K562 (cell line): Measurements from ENCODE around the gene GATA5. TPM values are rescaled to one million over a fixed set of nuclear protein-coding genes. Genes with fewer than 3 reads are reported as not detected.

Source experiments
- CEBPG ChIP-seq, 3 experiments: fragments of 200-800 bp in 1 of 3; sonication (Bioruptor generic) in 1 of 3; sonication (generic) in 1 of 3; formaldehyde crosslinking in 1 of 3; IDR thresholded peaks in 2 of 3; conservative IDR thresholded peaks in 1 of 3; 2 replicates each; pipeline versions ENCODE4 v1.6.1 to v1.8.0; 2016 to 2022; ENCODE audit warnings: missing compliant biosample characterization in 2 of 3, missing genetic modification characterization in 2 of 3, mild to moderate bottlenecking in 1 of 3, missing genetic modification reagents in 1 of 3
- HDAC2 ChIP-seq: fragments of 450-650 bp; IDR thresholded peaks from 2 replicates; pipeline ENCODE4 v1.6.1; 2016; ENCODE audit warnings: mild to moderate bottlenecking
- ZNF140 ChIP-seq: fragments of 250-450 bp; sonication (Bioruptor Pico); IDR thresholded peaks from 2 replicates; pipeline ENCODE4 v1.8.0; 2021; ENCODE audit warnings: moderate library complexity, mild to moderate bottlenecking, inconsistent platforms
- ZNF431 ChIP-seq: sonication (generic); formaldehyde crosslinking; IDR thresholded peaks from 2 replicates; pipeline ENCODE4 v1.8.0; 2022; ENCODE audit warnings: mild to moderate bottlenecking, missing genetic modification reagents
- polyA plus RNA-seq, 8 experiments: library from polyadenylated mRNA; depleted of rRNA in 4 of 8; stranded (reverse) in 5 of 8; unstranded in 3 of 8; fragments of >200 nt; fragmentation: Nextera tagmentation in 2 of 8; fragmentation: Illumina TruSeq in 1 of 8; extraction: Ambion mirVana in 2 of 8; extraction: Trizol in 1 of 8; gene quantifications; 2 replicates each; pipeline versions ENCODE4 v1.2.1 to v1.2.3, GENCODE V29; 2011 to 2014; ENCODE audit warnings: inconsistent platforms in 1 of 8, missing spikeins in 1 of 8
- total RNA-seq, 7 experiments: library from RNA; depleted of rRNA in 6 of 7; stranded (reverse); fragments of >200 nt in 6 of 7; fragmentation: Illumina TruSeq in 2 of 7; extraction: Trizol in 2 of 7; gene quantifications; 2 replicates each; pipeline versions ENCODE4 v1.2.1 to v1.2.3, GENCODE V29; 2011 to 2021; ENCODE audit warnings: low replicate concordance in 1 of 7
- TF ChIP-seq, protein P1 (sequence below): sonication (generic); formaldehyde crosslinking; IDR thresholded peaks from 2 replicates; pipeline ENCODE4 v1.8.0; 2023; ENCODE audit warnings: missing genetic modification reagents, mild to moderate bottlenecking, borderline replicate concordance
- TF ChIP-seq, protein P2 (sequence below): fragments of 450-650 bp; IDR thresholded peaks from 2 replicates; pipeline ENCODE4 v1.6.1; 2016; ENCODE audit warnings: mild to moderate bottlenecking, moderate library complexity
- TF ChIP-seq, protein P3 (sequence below): fragments of 450-650 bp; IDR thresholded peaks from 2 replicates; pipeline ENCODE4 v1.6.1; 2016; ENCODE audit warnings: antibody characterized with exemption

GATA5 gene
- total and polyA plus RNA-seq, 9 of the 15 experiments (the other 6 are each of a cell fraction or from before 2014, with no cell fraction given): 0.09 to 0.57 (median 0.20) TPM; not detected in 3

DNA sequence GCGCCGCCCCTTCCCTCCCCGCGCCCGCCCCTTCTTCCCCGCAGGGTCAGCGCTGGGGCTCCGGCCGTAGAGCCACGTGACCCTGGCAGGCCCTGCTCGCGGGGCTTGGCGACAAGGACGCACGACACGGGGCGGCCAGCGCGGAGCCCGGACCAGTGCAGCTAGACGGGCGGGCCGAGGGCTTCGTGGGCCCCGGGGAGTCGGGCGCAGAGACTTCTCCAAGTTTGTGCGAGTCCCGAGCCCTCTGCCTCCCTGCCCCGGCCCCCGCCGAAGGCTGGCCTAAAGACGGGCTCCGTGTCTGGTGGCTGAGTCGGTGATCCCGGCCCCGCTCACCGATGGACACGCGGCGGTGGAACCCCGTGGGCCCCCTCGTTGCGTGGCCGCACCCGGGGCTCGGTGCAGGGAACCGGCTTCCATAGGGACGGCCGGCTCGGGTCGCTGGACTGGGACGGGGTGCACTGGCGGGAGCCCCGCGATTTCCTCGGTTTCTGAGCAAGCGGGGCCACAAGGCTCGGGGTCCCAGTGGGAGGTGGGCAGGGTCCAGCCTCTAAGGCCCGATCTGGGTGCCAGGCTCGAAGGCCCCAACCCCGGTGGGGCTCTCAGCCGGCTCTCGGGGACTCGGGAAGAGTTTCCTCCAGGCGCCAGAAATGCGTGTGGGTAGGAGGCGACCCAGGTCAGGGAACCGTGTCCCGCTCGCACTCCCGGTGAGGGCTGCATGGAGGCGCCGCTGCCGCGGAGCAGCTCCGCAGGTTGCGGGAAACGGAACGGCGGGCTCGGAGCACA is 452 bp upstream of the GATA5 start (continued):
- TF ChIP-seq CEBPG (CRISPR knock-in tag; IDR thresholded peaks at IDR 0.05) (0 out of 2 replicates have a peak, but pooled peaks have one; percentile 30), CEBPG (tag; conservative IDR thresholded peaks at IDR 0.05 in 1 of 2, IDR thresholded peaks at IDR 0.05 in 1 of 2) (no peak), HDAC2 (no peak), ZNF140 (no peak), ZNF431 (CRISPR knock-in tag) (peak; percentile 92)
- TF ChIP-seq, protein P1, sequence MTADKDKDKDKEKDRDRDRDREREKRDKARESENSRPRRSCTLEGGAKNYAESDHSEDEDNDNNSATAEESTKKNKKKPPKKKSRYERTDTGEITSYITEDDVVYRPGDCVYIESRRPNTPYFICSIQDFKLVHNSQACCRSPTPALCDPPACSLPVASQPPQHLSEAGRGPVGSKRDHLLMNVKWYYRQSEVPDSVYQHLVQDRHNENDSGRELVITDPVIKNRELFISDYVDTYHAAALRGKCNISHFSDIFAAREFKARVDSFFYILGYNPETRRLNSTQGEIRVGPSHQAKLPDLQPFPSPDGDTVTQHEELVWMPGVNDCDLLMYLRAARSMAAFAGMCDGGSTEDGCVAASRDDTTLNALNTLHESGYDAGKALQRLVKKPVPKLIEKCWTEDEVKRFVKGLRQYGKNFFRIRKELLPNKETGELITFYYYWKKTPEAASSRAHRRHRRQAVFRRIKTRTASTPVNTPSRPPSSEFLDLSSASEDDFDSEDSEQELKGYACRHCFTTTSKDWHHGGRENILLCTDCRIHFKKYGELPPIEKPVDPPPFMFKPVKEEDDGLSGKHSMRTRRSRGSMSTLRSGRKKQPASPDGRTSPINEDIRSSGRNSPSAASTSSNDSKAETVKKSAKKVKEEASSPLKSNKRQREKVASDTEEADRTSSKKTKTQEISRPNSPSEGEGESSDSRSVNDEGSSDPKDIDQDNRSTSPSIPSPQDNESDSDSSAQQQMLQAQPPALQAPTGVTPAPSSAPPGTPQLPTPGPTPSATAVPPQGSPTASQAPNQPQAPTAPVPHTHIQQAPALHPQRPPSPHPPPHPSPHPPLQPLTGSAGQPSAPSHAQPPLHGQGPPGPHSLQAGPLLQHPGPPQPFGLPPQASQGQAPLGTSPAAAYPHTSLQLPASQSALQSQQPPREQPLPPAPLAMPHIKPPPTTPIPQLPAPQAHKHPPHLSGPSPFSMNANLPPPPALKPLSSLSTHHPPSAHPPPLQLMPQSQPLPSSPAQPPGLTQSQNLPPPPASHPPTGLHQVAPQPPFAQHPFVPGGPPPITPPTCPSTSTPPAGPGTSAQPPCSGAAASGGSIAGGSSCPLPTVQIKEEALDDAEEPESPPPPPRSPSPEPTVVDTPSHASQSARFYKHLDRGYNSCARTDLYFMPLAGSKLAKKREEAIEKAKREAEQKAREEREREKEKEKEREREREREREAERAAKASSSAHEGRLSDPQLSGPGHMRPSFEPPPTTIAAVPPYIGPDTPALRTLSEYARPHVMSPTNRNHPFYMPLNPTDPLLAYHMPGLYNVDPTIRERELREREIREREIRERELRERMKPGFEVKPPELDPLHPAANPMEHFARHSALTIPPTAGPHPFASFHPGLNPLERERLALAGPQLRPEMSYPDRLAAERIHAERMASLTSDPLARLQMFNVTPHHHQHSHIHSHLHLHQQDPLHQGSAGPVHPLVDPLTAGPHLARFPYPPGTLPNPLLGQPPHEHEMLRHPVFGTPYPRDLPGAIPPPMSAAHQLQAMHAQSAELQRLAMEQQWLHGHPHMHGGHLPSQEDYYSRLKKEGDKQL (CRISPR knock-in tag): peak; percentile 99; the same call in 1 of the 2 replicates
- TF ChIP-seq, protein P2, sequence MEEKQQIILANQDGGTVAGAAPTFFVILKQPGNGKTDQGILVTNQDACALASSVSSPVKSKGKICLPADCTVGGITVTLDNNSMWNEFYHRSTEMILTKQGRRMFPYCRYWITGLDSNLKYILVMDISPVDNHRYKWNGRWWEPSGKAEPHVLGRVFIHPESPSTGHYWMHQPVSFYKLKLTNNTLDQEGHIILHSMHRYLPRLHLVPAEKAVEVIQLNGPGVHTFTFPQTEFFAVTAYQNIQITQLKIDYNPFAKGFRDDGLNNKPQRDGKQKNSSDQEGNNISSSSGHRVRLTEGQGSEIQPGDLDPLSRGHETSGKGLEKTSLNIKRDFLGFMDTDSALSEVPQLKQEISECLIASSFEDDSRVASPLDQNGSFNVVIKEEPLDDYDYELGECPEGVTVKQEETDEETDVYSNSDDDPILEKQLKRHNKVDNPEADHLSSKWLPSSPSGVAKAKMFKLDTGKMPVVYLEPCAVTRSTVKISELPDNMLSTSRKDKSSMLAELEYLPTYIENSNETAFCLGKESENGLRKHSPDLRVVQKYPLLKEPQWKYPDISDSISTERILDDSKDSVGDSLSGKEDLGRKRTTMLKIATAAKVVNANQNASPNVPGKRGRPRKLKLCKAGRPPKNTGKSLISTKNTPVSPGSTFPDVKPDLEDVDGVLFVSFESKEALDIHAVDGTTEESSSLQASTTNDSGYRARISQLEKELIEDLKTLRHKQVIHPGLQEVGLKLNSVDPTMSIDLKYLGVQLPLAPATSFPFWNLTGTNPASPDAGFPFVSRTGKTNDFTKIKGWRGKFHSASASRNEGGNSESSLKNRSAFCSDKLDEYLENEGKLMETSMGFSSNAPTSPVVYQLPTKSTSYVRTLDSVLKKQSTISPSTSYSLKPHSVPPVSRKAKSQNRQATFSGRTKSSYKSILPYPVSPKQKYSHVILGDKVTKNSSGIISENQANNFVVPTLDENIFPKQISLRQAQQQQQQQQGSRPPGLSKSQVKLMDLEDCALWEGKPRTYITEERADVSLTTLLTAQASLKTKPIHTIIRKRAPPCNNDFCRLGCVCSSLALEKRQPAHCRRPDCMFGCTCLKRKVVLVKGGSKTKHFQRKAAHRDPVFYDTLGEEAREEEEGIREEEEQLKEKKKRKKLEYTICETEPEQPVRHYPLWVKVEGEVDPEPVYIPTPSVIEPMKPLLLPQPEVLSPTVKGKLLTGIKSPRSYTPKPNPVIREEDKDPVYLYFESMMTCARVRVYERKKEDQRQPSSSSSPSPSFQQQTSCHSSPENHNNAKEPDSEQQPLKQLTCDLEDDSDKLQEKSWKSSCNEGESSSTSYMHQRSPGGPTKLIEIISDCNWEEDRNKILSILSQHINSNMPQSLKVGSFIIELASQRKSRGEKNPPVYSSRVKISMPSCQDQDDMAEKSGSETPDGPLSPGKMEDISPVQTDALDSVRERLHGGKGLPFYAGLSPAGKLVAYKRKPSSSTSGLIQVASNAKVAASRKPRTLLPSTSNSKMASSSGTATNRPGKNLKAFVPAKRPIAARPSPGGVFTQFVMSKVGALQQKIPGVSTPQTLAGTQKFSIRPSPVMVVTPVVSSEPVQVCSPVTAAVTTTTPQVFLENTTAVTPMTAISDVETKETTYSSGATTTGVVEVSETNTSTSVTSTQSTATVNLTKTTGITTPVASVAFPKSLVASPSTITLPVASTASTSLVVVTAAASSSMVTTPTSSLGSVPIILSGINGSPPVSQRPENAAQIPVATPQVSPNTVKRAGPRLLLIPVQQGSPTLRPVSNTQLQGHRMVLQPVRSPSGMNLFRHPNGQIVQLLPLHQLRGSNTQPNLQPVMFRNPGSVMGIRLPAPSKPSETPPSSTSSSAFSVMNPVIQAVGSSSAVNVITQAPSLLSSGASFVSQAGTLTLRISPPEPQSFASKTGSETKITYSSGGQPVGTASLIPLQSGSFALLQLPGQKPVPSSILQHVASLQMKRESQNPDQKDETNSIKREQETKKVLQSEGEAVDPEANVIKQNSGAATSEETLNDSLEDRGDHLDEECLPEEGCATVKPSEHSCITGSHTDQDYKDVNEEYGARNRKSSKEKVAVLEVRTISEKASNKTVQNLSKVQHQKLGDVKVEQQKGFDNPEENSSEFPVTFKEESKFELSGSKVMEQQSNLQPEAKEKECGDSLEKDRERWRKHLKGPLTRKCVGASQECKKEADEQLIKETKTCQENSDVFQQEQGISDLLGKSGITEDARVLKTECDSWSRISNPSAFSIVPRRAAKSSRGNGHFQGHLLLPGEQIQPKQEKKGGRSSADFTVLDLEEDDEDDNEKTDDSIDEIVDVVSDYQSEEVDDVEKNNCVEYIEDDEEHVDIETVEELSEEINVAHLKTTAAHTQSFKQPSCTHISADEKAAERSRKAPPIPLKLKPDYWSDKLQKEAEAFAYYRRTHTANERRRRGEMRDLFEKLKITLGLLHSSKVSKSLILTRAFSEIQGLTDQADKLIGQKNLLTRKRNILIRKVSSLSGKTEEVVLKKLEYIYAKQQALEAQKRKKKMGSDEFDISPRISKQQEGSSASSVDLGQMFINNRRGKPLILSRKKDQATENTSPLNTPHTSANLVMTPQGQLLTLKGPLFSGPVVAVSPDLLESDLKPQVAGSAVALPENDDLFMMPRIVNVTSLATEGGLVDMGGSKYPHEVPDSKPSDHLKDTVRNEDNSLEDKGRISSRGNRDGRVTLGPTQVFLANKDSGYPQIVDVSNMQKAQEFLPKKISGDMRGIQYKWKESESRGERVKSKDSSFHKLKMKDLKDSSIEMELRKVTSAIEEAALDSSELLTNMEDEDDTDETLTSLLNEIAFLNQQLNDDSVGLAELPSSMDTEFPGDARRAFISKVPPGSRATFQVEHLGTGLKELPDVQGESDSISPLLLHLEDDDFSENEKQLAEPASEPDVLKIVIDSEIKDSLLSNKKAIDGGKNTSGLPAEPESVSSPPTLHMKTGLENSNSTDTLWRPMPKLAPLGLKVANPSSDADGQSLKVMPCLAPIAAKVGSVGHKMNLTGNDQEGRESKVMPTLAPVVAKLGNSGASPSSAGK: peak; percentile 83; the same call in 1 of the 2 replicates
- TF ChIP-seq, protein P3, sequence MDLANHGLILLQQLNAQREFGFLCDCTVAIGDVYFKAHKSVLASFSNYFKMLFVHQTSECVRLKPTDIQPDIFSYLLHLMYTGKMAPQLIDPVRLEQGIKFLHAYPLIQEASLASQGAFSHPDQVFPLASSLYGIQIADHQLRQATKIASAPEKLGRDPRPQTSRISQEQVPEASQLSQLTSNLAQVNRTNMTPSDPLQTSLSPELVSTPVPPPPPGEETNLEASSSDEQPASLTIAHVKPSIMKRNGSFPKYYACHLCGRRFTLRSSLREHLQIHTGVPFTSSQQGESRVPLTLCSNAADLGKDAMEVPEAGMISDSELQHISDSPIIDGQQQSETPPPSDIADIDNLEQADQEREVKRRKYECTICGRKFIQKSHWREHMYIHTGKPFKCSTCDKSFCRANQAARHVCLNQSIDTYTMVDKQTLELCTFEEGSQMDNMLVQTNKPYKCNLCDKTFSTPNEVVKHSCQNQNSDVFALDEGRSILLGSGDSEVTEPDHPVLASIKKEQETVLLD: 0 out of 2 replicates have a peak, but pooled peaks have one; percentile 18
